Hematopoietic multipotent progenitor cell treated with erythropoietin and hydrocortisone succinate and interleukin-3 and kit ligand, for 15 days (in vitro differentiated cells): ENCODE data around the gene LRRC15.

ENCODE experiments used
- DNase-seq: peaks from one replicate; pipeline ENCODE4 v3.0.0-alpha.2; 2015; ENCODE audit warnings: low spot score

Gene LRRC15

DNA sequence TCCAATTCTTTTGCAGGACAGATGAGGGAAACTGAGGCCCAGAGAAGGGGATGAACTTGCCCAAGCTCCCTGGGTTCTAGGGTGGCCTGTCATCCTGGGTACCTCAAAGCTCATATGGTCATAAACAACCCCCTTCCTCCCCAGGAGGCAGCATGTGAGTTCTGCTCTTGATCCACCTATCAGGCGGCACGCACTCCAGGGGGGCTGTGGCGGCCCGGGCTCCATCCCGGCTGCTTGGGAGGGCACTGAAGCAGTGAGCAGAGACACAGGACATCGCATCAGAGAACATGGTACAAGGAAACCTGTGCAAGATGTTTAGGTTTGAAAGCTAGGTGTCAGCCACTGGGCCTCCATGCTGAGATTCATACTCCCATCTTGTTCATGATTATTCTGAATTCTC lies 52.6 kb downstream of the LRRC15 start:
- DNase-seq = no peak

DNA sequence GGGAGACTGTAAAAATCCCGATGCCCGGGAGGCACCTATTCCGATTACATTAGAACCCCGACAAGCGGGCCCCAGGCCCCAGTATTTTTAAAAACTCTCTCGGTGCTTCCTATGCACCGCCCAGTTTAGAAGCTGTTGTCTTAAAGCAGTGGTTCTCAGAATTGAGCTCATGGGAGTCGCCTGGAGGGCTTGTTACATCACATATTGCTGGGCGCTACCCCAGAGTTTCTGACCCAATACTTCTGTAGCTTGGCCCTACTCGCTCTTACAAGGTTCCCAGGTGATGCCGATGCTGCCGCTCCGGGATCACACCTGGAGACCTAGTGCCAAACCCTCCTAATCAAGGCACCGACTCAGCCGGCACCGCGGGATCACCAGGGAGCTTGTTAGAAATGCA lies 53.6 kb downstream of the LRRC15 start:
- DNase-seq = no peak

DNA sequence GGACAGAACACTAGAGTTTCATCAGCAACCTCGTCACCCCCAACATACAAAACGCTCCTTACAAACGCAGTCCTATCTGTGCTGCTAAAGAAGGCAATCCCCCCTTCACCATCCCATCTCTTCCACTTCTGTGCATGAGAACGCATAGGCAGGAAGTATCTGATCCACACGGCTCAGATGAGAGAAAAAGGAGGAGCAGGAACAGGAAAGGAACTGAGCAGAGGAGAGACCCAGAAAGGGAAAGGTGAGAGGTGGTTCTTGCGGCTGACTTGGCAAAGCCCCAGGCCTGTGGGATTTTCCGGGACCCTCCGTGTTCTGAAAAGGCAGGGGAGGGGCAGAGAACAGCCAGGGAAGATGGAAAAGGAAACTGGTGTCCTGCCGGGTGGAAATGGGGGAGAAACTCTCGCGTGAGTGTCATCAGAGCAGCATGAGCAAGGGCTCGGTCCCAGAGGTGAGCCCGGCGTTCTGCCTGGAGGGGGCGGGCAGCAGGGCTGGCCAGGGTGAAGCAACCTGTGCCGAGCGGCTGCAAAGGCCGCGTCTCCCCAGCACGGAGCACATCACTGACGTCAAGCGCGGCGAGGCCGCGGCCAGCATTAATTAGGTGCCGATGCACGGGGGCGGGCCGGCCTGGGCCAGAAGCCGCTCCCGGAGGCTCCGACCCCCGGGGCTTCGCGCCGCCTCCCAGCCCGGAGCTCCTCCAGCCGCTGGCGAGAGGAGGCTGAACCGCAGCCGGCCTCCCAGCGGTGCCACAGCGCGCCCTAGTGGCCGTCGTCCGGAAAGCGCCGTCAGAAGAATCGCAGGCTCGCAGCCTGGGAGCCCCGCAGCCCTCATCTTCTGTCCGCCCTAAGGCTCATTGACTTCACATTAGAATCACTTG lies 54.2 kb downstream of the LRRC15 start:
- DNase-seq = peak; percentile 74

GRCh38 chr3:194314388-194315068 lies 55.0 kb downstream of the LRRC15 start:
- DNase-seq = no peak

- DNase-seq = no peak
Measured at GRCh38 chr3:194313560-194314387, 55.8 kb downstream of the LRRC15 start.

- no peak for DNase-seq
Measured at GRCh38 chr3:194312743-194313281, 56.7 kb downstream of the LRRC15 start.

GRCh38 chr3:194312186-194312742 lies 57.3 kb downstream of the LRRC15 start:
- no peak for DNase-seq

DNA sequence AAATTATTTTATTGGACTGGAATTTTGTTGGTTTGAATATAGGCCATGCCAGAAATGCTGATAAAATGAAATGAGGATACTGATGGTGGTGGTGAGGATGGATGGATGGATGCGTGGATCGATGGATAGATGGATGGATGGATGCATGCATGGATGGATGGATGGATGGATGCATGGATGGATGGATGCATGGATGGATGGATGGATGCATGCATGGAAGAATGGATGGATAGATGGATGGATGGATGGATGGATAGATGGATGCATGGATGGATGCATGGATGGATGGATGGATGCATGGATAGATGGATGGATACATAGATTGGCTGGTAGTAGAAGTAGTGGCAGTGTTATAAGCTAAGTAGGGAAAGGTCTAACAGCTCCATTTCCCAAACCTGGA lies 58.5 kb downstream of the LRRC15 start:
- DNase-seq = no peak

GRCh38 chr3:194310060-194310835 lies 59.3 kb downstream of the LRRC15 start:
- DNase-seq = no peak

GRCh38 chr3:194308601-194309449 lies 60.7 kb downstream of the LRRC15 start:
- DNase-seq = no peak

DNA sequence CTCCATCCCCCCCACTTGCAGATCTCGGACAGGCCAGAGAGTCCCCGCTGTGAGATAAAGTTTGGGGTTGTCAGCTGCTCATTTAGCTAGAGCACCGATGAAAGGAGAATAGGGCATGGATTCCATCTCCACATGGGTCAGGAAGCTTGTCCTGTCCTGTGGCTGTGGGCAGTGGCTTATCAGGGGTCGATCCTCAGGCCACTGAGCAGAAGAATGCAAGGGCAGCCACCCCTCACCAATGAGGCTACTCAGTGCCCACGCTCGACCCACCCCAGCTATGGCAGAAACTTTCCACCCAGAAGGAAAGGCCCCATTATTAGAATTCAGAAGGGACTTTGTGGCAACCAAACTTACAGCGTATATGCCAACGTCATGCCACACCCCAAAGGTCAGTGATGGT lies 61.7 kb downstream of the LRRC15 start:
- DNase-seq = no peak

DNA sequence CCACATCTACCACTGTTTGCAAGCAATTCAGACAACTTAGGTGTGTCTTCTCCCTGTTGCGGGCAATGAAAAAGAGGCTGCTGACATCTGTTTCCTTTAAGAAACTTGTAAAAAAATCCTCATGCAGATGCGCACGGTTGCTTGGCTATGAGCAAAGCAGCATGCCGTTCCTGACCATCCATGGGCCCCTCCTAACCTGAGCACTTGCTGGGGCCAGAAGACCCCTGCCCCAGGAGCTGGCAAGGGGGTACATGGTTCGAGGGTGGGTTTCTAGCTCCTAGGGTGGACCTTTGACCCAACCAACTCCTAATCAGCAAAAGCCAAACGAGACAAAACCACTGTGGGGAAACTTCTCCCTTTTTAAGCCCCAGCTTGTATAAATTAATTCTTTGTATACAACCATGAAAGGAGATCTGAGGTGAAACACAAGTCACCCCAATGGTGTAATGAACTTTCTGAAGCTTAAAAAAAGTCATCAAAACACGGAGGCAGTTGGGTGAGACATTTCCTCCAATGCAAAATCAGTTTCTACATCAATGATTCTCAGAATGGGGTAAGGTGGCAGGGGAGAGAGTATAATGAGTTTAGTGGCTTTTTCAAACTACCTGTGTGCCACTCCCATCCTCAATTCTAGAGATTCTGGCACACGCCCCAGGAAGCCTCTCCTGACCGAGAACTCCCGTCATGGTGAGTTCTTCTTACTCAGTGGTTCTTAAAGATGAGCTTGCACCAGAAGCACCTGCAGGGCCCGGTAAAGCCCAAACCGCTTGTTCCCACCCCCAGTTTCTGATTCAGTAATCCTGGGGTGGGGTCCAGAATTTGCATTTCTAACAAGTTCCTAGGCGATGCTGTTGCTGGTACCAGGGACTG lies 62.5 kb downstream of the LRRC15 start:
- DNase-seq = no peak

DNA sequence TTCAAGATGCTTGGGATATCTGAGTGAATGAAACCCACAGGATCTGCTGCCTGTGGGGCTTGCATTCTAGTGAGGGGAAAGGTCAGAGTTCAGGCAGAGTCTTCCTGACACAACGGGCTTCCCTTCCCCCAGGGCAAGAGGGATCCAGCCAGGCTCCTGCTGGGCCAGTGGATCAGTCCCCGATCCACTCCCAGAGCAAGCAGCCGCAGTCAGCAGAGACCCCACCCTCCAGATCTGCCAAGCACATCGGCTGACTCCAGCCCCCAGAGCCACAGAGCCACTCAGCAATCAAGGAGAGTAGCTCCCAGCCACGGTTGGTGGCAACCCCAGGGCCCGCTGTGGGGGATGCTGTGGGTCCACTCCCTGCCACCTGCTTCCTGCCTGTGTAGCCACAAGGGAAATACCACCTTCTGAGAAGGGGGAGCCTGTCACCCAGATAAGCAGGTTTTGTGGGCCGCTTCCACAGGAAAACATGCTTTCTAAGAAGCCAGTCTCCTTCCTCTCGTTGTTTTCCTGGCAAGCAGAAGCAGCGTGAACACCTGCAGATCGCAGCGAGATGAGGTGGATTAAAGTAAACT lies 63.3 kb downstream of the LRRC15 start:
- no peak for DNase-seq

DNA sequence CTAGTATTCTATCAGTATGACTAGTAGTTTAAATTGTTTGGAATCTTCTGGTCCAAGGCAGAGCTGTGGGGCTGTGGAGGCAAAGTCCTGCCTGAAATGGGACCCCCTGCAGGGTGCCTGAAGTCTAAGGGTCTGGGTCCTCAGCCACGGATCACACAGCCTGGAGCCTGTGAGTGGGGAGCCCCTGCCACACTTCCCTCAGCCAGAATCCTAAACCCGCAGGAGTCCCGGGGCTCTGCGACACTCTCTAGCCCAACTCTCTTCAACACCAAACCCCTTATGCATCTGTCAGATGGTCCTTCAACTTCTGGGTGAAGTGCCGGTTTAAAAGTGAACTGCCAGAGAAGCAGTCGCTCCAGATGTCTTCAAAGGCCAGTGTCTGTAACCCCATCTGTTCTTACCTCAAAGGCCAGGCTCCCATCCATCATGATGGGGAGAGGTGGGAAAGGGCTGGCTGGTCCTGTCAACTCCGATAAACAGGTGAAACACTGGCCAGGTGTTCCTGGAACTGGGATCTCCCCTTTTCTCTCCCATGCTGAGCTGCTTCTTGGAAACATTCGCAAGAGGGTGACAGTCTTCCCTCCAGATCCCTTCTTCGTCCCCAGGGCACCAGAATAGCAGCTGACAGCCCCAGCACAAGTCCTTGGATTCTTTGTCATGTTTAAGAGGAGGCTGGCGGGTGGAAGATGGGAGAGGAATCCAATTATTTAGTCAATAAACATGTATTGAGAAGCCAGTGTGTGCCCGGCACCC lies 64.0 kb downstream of the LRRC15 start:
- no peak for DNase-seq
